ENCODE measurements around the gene ZBTB16.

The ZBTB16 gene

DNA sequence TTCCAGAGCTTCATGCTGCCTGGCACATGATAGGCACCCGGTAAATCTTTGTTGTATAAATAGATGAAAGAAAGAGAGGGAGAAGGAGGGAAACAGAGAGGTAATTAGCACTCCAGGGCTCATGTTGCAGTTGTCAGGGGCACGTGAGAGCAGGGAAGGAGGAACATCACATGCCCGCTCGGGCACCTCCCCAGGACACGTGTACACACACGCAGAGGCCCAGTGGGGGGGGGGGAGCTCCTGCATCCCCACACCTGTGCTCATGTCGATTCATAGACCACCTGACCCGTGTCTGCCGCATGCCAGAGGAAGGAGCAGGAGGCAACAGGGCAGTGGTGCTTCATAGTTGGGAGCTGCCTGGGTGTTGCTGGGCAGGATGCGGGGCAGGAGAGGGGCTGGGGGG is 199.6 kb downstream of the ZBTB16 start:
- Histone ChIP-seq H3K4me1 (ENCODE audit: control insufficient read depth, insufficient read depth, low read length) (no peaks in the 10 kb centered on the region), H3K9me3 (ENCODE audit: control insufficient read depth, insufficient read depth, low read depth, low read length) (no peaks in the 10 kb centered on the region), H3K4me3 (ENCODE audit: low read depth, low read length) (no peak overlapping the region), H3K27ac (ENCODE audit: extremely low read depth, low read depth, low read length) (no peak overlapping the region), H3K36me3 (ENCODE audit: control insufficient read depth in 2 of 2, insufficient read depth in 1 of 2, low read length in 2 of 2) (no peaks in the 10 kb centered on the region)
- ChIA-PET CTCF (interaction anchor here (0.6 to 11.7 kb wide), 9 partner anchors 9 to 749 kb away, joined by 3 to 392 read pairs (median 7); no protein-coding TSS in a partner anchor), POLR2A (no interaction called here)
- TF ChIP-seq SCRT2 (tag by site-specific recombination; IDR thresholded peaks at IDR 0.05) (0 out of 2 replicates have a peak, but pooled peaks have one; percentile 15), GLIS2 (tag by site-specific recombination; IDR thresholded peaks at IDR 0.05) (0 out of 2 replicates have a peak, but pooled peaks have one; percentile 47), WT1 (tag by site-specific recombination; IDR thresholded peaks at IDR 0.05) (peak; percentile 94), ZNF302 (tag by site-specific recombination; IDR thresholded peaks at IDR 0.05; ENCODE audit: low read depth) (no peak)

DNA sequence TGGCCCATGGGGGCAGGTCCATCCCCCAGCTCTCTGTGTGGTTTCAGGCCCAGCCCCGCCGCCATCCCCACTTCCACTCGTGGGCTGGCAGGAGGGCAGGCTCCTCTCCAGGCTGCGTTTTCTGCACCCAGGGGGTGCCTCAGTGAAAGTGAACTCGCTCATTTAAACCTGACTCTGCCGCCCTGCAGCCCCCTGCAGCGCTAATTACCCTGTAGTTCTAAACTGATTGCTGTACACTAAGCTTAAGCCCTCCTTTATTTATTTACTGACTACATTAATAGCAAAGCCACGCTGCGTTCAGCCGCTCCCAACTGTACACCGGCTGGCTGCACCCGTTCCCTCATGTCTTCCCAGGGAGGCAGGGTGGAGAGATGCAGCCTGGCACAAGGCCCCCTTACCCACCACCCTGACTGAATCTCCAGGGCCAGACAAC is 200.1 kb downstream of the ZBTB16 start:
- no peaks in the 10 kb centered on the region for H3K9me3 ChIP-seq (ENCODE audit: control insufficient read depth, insufficient read depth, low read depth, low read length)
- no peak overlapping the region for H3K27ac ChIP-seq (ENCODE audit: extremely low read depth, low read depth, low read length)
- ChIA-PET POLR2A (no interaction called here), CTCF (interaction anchor here (0.6 to 11.7 kb wide), 22 partner anchors 10 to 749 kb away, joined by 3 to 392 read pairs (median 8); no protein-coding TSS in a partner anchor)
- H3K4me3 ChIP-seq (ENCODE audit: low read depth, low read length) = no peak overlapping the region
- no peaks in the 10 kb centered on the region for H3K36me3 ChIP-seq (ENCODE audit: control insufficient read depth in 2 of 2, insufficient read depth in 1 of 2, low read length in 2 of 2)
- H3K4me1 ChIP-seq (ENCODE audit: control insufficient read depth, insufficient read depth, low read length) = no peaks in the 10 kb centered on the region
- TF ChIP-seq ZNF544 (tag by site-specific recombination; IDR thresholded peaks at IDR 0.05) = no peak
- no peak for TF ChIP-seq ZNF223 (tag by site-specific recombination; IDR thresholded peaks at IDR 0.05)
- no peak for TF ChIP-seq ZNF350 (tag by site-specific recombination; IDR thresholded peaks at IDR 0.05)
- no peak for TF ChIP-seq ZBTB21 (tag by site-specific recombination; IDR thresholded peaks at IDR 0.05)
- no peak for TF ChIP-seq ATF2 (tag by site-specific recombination; IDR thresholded peaks at IDR 0.05; ENCODE audit: low read depth)
- no peak for TF ChIP-seq ZNF776 (tag by site-specific recombination; IDR thresholded peaks at IDR 0.05; ENCODE audit: borderline replicate concordance)
- TF ChIP-seq, protein P1, sequence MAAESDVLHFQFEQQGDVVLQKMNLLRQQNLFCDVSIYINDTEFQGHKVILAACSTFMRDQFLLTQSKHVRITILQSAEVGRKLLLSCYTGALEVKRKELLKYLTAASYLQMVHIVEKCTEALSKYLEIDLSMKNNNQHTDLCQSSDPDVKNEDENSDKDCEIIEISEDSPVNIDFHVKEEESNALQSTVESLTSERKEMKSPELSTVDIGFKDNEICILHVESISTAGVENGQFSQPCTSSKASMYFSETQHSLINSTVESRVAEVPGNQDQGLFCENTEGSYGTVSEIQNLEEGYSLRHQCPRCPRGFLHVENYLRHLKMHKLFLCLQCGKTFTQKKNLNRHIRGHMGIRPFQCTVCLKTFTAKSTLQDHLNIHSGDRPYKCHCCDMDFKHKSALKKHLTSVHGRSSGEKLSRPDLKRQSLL (tag by site-specific recombination; IDR thresholded peaks at IDR 0.05) = no peak
- TF ChIP-seq TSHZ1 (tag by site-specific recombination; IDR thresholded peaks at IDR 0.05; ENCODE audit: borderline replicate concordance) = no peak
- peak; percentile 86 for TF ChIP-seq ZNF596 (tag by site-specific recombination; IDR thresholded peaks at IDR 0.05)
- TF ChIP-seq ZNF280C (tag by site-specific recombination; IDR thresholded peaks at IDR 0.05) = no peak
- TF ChIP-seq FEZF1 (tag by site-specific recombination; IDR thresholded peaks at IDR 0.05) = peak; percentile 55; the same call in 1 of the 2 replicates
- TF ChIP-seq, protein P2, sequence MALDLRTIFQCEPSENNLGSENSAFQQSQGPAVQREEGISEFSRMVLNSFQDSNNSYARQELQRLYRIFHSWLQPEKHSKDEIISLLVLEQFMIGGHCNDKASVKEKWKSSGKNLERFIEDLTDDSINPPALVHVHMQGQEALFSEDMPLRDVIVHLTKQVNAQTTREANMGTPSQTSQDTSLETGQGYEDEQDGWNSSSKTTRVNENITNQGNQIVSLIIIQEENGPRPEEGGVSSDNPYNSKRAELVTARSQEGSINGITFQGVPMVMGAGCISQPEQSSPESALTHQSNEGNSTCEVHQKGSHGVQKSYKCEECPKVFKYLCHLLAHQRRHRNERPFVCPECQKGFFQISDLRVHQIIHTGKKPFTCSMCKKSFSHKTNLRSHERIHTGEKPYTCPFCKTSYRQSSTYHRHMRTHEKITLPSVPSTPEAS (tag by site-specific recombination; IDR thresholded peaks at IDR 0.05) = no peak
- no peak for TF ChIP-seq ZNF501 (tag by site-specific recombination; IDR thresholded peaks at IDR 0.05)
- TF ChIP-seq ZNF792 (tag by site-specific recombination; IDR thresholded peaks at IDR 0.05) = no peak
- 0 out of 2 replicates have a peak, but pooled peaks have one; percentile 12 for TF ChIP-seq ZBTB48 (tag by site-specific recombination; IDR thresholded peaks at IDR 0.05)
- no peak for TF ChIP-seq ZNF549 (tag by site-specific recombination; IDR thresholded peaks at IDR 0.05)
- no peak for TF ChIP-seq ZFP37 (tag by site-specific recombination; IDR thresholded peaks at IDR 0.05)
- no peak for TF ChIP-seq ZNF48 (tag by site-specific recombination; IDR thresholded peaks at IDR 0.05)
- no peak for TF ChIP-seq ZNF221 (tag by site-specific recombination; IDR thresholded peaks at IDR 0.05; ENCODE audit: borderline replicate concordance)
- 0 out of 2 replicates have a peak, but pooled peaks have one; percentile 14 for TF ChIP-seq ZNF18 (tag by site-specific recombination; IDR thresholded peaks at IDR 0.05)
- TF ChIP-seq ZNF791 (tag by site-specific recombination; IDR thresholded peaks at IDR 0.05) = no peak

All from HEK293 (cell line).